ENCODE measurements around the gene DVL2.
"Not testable (repeated sequence)": the region's sequence is repeated elsewhere in the genome, so short reads cannot be mapped to it uniquely, and the experiment has no call there.

The DVL2 gene

GRCh38 chr17:7182101-7182500 is 52.2 kb downstream of the DVL2 start:
- not testable (repeated sequence) for H3K79me2 ChIP-seq (ENCODE audit: control insufficient read depth, insufficient read depth, low read length); H2AK5ac ChIP-seq (ENCODE audit: low read length); H3K4ac ChIP-seq (ENCODE audit: low read depth, low read length); H3K56ac ChIP-seq (ENCODE audit: low read length); H3K23ac ChIP-seq (ENCODE audit: low read length); H3K18ac ChIP-seq (ENCODE audit: low read length); H3K4me2 ChIP-seq (ENCODE audit: low read length); H3K4me1 ChIP-seq (ENCODE audit: control insufficient read depth, low read depth, low read length); H3K27ac ChIP-seq (ENCODE audit: low read depth, low read length); H4K8ac ChIP-seq (ENCODE audit: low read depth, low read length); DNase-seq; H3K79me1 ChIP-seq (ENCODE audit: low read length); H3K36me3 ChIP-seq (ENCODE audit: control insufficient read depth, insufficient read depth, low read length); H3K9ac ChIP-seq (ENCODE audit: low read length); H3K27me3 ChIP-seq (ENCODE audit: insufficient read depth, low read length, poor library complexity); H3K4me3 ChIP-seq (ENCODE audit: low read length); H2BK120ac ChIP-seq (ENCODE audit: low read depth, low read length); H2BK15ac ChIP-seq (replicated peaks; ENCODE audit: low read depth); H4K5ac ChIP-seq (ENCODE audit: low read length); H2BK5ac ChIP-seq (ENCODE audit: low read length)
- WGBS (ENCODE audit: extremely low coverage, insufficient coverage, low lambda C conversion rate): no CpG with 5 or more reads among the region's 2 CpGs

- Histone ChIP-seq H2BK5ac (ENCODE audit: low read length) (no peak within 1 kb of the TSS), H3K4me2 (ENCODE audit: low read length) (peak within 1 kb of the TSS; percentile 72), H3K4me1 (ENCODE audit: control insufficient read depth, low read depth, low read length) (no peaks in the 10 kb centered on the region), H3K18ac (ENCODE audit: low read length) (no peak within 1 kb of the TSS), H3K79me2 (ENCODE audit: control insufficient read depth, insufficient read depth, low read length) (no peaks in the 10 kb centered on the region), H3K9ac (ENCODE audit: low read length) (peak within 1 kb of the TSS; percentile 2), H4K8ac (ENCODE audit: low read depth, low read length) (no peak within 1 kb of the TSS), H2AK5ac (ENCODE audit: low read length) (no peak within 1 kb of the TSS), H2BK15ac (replicated peaks; ENCODE audit: low read depth) (no peak within 1 kb of the TSS), H3K36me3 (ENCODE audit: control insufficient read depth, insufficient read depth, low read length) (no peaks in the 10 kb centered on the region), H3K27me3 (ENCODE audit: insufficient read depth, low read length, poor library complexity) (no peaks in the 10 kb centered on the region), H4K5ac (ENCODE audit: low read length) (no peak within 1 kb of the TSS), H2BK120ac (ENCODE audit: low read depth, low read length) (no peak within 1 kb of the TSS), H3K4ac (ENCODE audit: low read depth, low read length) (no peak within 1 kb of the TSS), H3K4me3 (ENCODE audit: low read length) (no peak within 1 kb of the TSS), H3K79me1 (ENCODE audit: low read length) (no peaks in the 10 kb centered on the region), H3K27ac (ENCODE audit: low read depth, low read length) (no peak within 1 kb of the TSS), H3K23ac (ENCODE audit: low read length) (no peak within 1 kb of the TSS), H3K56ac (ENCODE audit: low read length) (peak within 1 kb of the TSS; percentile 11)
- no peak for DNase-seq
- WGBS (ENCODE audit: extremely low coverage, insufficient coverage, low lambda C conversion rate): no CpG with 5 or more reads among the region's 20 CpGs
Measured at GRCh38 chr17:7179317-7180254, 54.7 kb downstream of the DVL2 start, which contains the start of gene ASGR1. ASGR1 (minus strand) TSS chr17:7179370; CDS start chr17:7178563, 807 bp downstream.

GRCh38 chr17:7178973-7179316 is 55.4 kb downstream of the DVL2 start:
- H3K4me3 ChIP-seq (ENCODE audit: low read length): no peak overlapping the region
- no peak overlapping the region for H3K27ac ChIP-seq (ENCODE audit: low read depth, low read length)
- no peaks in the 10 kb centered on the region for H3K79me1 ChIP-seq (ENCODE audit: low read length)
- no peak overlapping the region for H3K56ac ChIP-seq (ENCODE audit: low read length)
- DNase-seq: no peak
- no peaks in the 10 kb centered on the region for H3K36me3 ChIP-seq (ENCODE audit: control insufficient read depth, insufficient read depth, low read length)
- no peak overlapping the region for H2AK5ac ChIP-seq (ENCODE audit: low read length)
- H3K9ac ChIP-seq (ENCODE audit: low read length): no peak overlapping the region
- H4K5ac ChIP-seq (ENCODE audit: low read length): no peak overlapping the region
- WGBS (ENCODE audit: extremely low coverage, insufficient coverage, low lambda C conversion rate): no CpG with 5 or more reads among the region's 11 CpGs
- H3K4me2 ChIP-seq (ENCODE audit: low read length): no peak overlapping the region
- no peak overlapping the region for H4K8ac ChIP-seq (ENCODE audit: low read depth, low read length)
- no peak overlapping the region for H2BK120ac ChIP-seq (ENCODE audit: low read depth, low read length)
- no peaks in the 10 kb centered on the region for H3K27me3 ChIP-seq (ENCODE audit: insufficient read depth, low read length, poor library complexity)
- H2BK5ac ChIP-seq (ENCODE audit: low read length): no peak overlapping the region
- no peak overlapping the region for H2BK15ac ChIP-seq (replicated peaks; ENCODE audit: low read depth)
- H3K4me1 ChIP-seq (ENCODE audit: control insufficient read depth, low read depth, low read length): no peaks in the 10 kb centered on the region
- no peak overlapping the region for H3K4ac ChIP-seq (ENCODE audit: low read depth, low read length)
- no peak overlapping the region for H3K23ac ChIP-seq (ENCODE audit: low read length)
- H3K18ac ChIP-seq (ENCODE audit: low read length): no peak overlapping the region
- no peaks in the 10 kb centered on the region for H3K79me2 ChIP-seq (ENCODE audit: control insufficient read depth, insufficient read depth, low read length)

GRCh38 chr17:7177954-7178477 is 56.3 kb downstream of the DVL2 start:
- Histone ChIP-seq H2BK15ac (replicated peaks; ENCODE audit: low read depth) (no peak overlapping the region), H4K8ac (ENCODE audit: low read depth, low read length) (no peak overlapping the region), H3K4me3 (ENCODE audit: low read length) (peak overlapping the region; percentile 8), H3K79me2 (ENCODE audit: control insufficient read depth, insufficient read depth, low read length) (no peaks in the 10 kb centered on the region), H3K4me1 (ENCODE audit: control insufficient read depth, low read depth, low read length) (no peaks in the 10 kb centered on the region), H3K27ac (ENCODE audit: low read depth, low read length) (no peak overlapping the region), H3K27me3 (ENCODE audit: insufficient read depth, low read length, poor library complexity) (no peaks in the 10 kb centered on the region), H3K23ac (ENCODE audit: low read length) (no peak overlapping the region), H2AK5ac (ENCODE audit: low read length) (no peak overlapping the region), H4K5ac (ENCODE audit: low read length) (no peak overlapping the region), H2BK120ac (ENCODE audit: low read depth, low read length) (no peak overlapping the region), H3K56ac (ENCODE audit: low read length) (peak overlapping the region; percentile 73), H2BK5ac (ENCODE audit: low read length) (no peak overlapping the region), H3K79me1 (ENCODE audit: low read length) (no peaks in the 10 kb centered on the region), H3K9ac (ENCODE audit: low read length) (peak overlapping the region; percentile 58), H3K4me2 (ENCODE audit: low read length) (peak overlapping the region; percentile 72), H3K4ac (ENCODE audit: low read depth, low read length) (no peak overlapping the region), H3K36me3 (ENCODE audit: control insufficient read depth, insufficient read depth, low read length) (no peaks in the 10 kb centered on the region), H3K18ac (ENCODE audit: low read length) (no peak overlapping the region)
- peak; percentile 72 for DNase-seq
- WGBS (ENCODE audit: extremely low coverage, insufficient coverage, low lambda C conversion rate): no CpG with 5 or more reads among the region's 18 CpGs

- Histone ChIP-seq H3K4me3 (ENCODE audit: low read length) (peak overlapping the region; percentile 8), H2AK5ac (ENCODE audit: low read length) (no peak overlapping the region), H3K56ac (ENCODE audit: low read length) (peak overlapping the region; percentile 73), H4K8ac (ENCODE audit: low read depth, low read length) (no peak overlapping the region), H3K18ac (ENCODE audit: low read length) (no peak overlapping the region), H3K23ac (ENCODE audit: low read length) (no peak overlapping the region), H2BK5ac (ENCODE audit: low read length) (no peak overlapping the region), H2BK15ac (replicated peaks; ENCODE audit: low read depth) (no peak overlapping the region), H3K27me3 (ENCODE audit: insufficient read depth, low read length, poor library complexity) (no peaks in the 10 kb centered on the region), H3K4me1 (ENCODE audit: control insufficient read depth, low read depth, low read length) (no peaks in the 10 kb centered on the region), H2BK120ac (ENCODE audit: low read depth, low read length) (no peak overlapping the region), H3K79me1 (ENCODE audit: low read length) (no peaks in the 10 kb centered on the region), H3K4me2 (ENCODE audit: low read length) (peak overlapping the region; percentile 79), H3K4ac (ENCODE audit: low read depth, low read length) (no peak overlapping the region), H3K79me2 (ENCODE audit: control insufficient read depth, insufficient read depth, low read length) (no peaks in the 10 kb centered on the region), H3K9ac (ENCODE audit: low read length) (peak overlapping the region; percentile 58), H3K27ac (ENCODE audit: low read depth, low read length) (no peak overlapping the region), H3K36me3 (ENCODE audit: control insufficient read depth, insufficient read depth, low read length) (no peaks in the 10 kb centered on the region), H4K5ac (ENCODE audit: low read length) (no peak overlapping the region)
- peak; percentile 85 for DNase-seq
- WGBS (ENCODE audit: extremely low coverage, insufficient coverage, low lambda C conversion rate): no CpG with 5 or more reads among the region's 31 CpGs
Measured at GRCh38 chr17:7177191-7177953, 56.9 kb downstream of the DVL2 start.

Measured in mesendoderm (in vitro differentiated cells).